Panc1 (cell line): ENCODE measurements around the gene AP3D1. TPM values are rescaled to one million over a fixed set of nuclear protein-coding genes. Genes with fewer than 3 reads are reported as not detected.

Experiments used
- ATAC-seq: fragments of 200-7000 bp; cut with Tn5 transposase; 2 replicates; pipeline ENCODE4 v1.9.1; 2020; ENCODE audit warnings: mild to moderate bottlenecking, moderate library complexity
- BruUV-seq: library from RNA; stranded (reverse); fragments of 400-500 nt; replicated peaks from 2 replicates; lab custom pipeline; 2021; lab: Mats Ljungman, UMichigan
- CTCF ChIA-PET: fragments of 300-600 bp; sonication (Branson Sonifier 250); formaldehyde crosslinking; loops from one replicate; lab custom pipeline; 2022; ENCODE audit warnings: antibody characterized with exemption; lab: Charles Lee
- POLR2A ChIA-PET: fragments of 300-600 bp; sonication (Branson Sonifier 250); formaldehyde crosslinking; loops from one replicate; lab custom pipeline; 2022; ENCODE audit warnings: antibody characterized with exemption; lab: Charles Lee
- DNase-seq: peaks from one replicate; pipeline ENCODE4 v3.0.0-alpha.2; 2010; ENCODE audit warnings: low read depth, low spot score
- H3K27ac ChIP-seq: 2 replicates; pipeline ENCODE4 v1.5.1; 2011; ENCODE audit warnings: mild to moderate bottlenecking, low read length, inconsistent platforms
- H3K27me3 ChIP-seq: fragments of 200-500 bp; sonication (Bioruptor generic); 2 replicates; pipeline ENCODE4 v1.6.0; 2014; ENCODE audit warnings: low read length, inconsistent platforms; ENCODE audit not compliant: control insufficient read depth, insufficient read depth
- H3K36me3 ChIP-seq: fragments of 200-500 bp; sonication (Bioruptor generic); 2 replicates; pipeline ENCODE4 v1.5.1; 2014; ENCODE audit warnings: inconsistent platforms, mild to moderate bottlenecking, low read length, moderate library complexity; ENCODE audit not compliant: control insufficient read depth, insufficient read depth
- H3K4me1 ChIP-seq: 2 replicates; pipeline ENCODE4 v1.5.1; 2011; ENCODE audit warnings: inconsistent platforms, mild to moderate bottlenecking, low read length, moderate library complexity; ENCODE audit not compliant: control insufficient read depth, insufficient read depth
- H3K4me3 ChIP-seq, 2 experiments: 2 replicates each; pipeline ENCODE4 v1.5.1; 2011 to 2012; ENCODE audit warnings: low read depth in 2 of 2, low read length in 2 of 2, mild to moderate bottlenecking in 2 of 2, inconsistent platforms in 1 of 2, moderate library complexity in 1 of 2
- H3K9me3 ChIP-seq: fragments of 200-500 bp; sonication (Bioruptor generic); 2 replicates; pipeline ENCODE4 v1.5.1; 2014; ENCODE audit warnings: low read depth, mild to moderate bottlenecking, inconsistent platforms, low read length, moderate library complexity; ENCODE audit not compliant: control insufficient read depth, insufficient read depth
- POLR2AphosphoS5 ChIP-seq: IDR thresholded peaks from 2 replicates; pipeline ENCODE4 v1.6.1; 2012; ENCODE audit warnings: mild to moderate bottlenecking, low read depth, low read length, moderate library complexity
- REST ChIP-seq, 2 experiments: IDR thresholded peaks; 2 replicates each; pipeline ENCODE4 v1.6.1; 2011 to 2012; ENCODE audit warnings: low read depth in 2 of 2, control low read depth in 1 of 2, low read length in 1 of 2, mild to moderate bottlenecking in 1 of 2, moderate library complexity in 1 of 2; ENCODE audit not compliant: insufficient read depth in 1 of 2
- SIN3A ChIP-seq: IDR thresholded peaks from 2 replicates; pipeline ENCODE4 v1.6.1; 2012; ENCODE audit warnings: low read depth, mild to moderate bottlenecking, low read length, moderate library complexity, borderline replicate concordance; ENCODE audit not compliant: insufficient read depth
- TCF7L2 ChIP-seq: IDR thresholded peaks from 2 replicates; pipeline ENCODE4 v1.6.1; 2011; ENCODE audit warnings: mild to moderate bottlenecking, low read depth, low read length, inconsistent platforms
- in situ Hi-C: cut with HindIII; loops from 2 replicates; pipeline ENCODE4 v1.10.0; 2016; ENCODE audit warnings: low sequenced_read_pairs, low pct_unique_long_range_greater_than_20kb
- intact Hi-C: fragments of 100-400 bp; cut with micrococcal nuclease; formaldehyde crosslinking; loops from one replicate; pipeline ENCODE4 v1.10.0; 2022; ENCODE audit not compliant: unreplicated experiment
- total RNA-seq: library from RNA; stranded (reverse); gene quantifications from one replicate; pipeline ENCODE4 v1.2.1, GENCODE V29; 2021; ENCODE audit not compliant: unreplicated experiment
- TF ChIP-seq, protein P1 (sequence below): fragments of 450-650 bp; IDR thresholded peaks from 2 replicates; pipeline ENCODE4 v1.5.1; 2017; ENCODE audit warnings: mild to moderate bottlenecking

Gene AP3D1
- total RNA-seq, 1 experiment from 2014 or later: 167 TPM

- POLR2A ChIA-PET: no interaction called here
- CTCF ChIA-PET: no interaction called here
- DNase-seq (no peak), ATAC-seq (no peak)
- no TSS peak for BruUV-seq
- H3K27ac ChIP-seq: no peak overlapping the region
- H3K4me3 ChIP-seq: no peak overlapping the region
- in situ Hi-C loops (no loop called here), intact Hi-C loops (no loop called here)
- TF ChIP-seq SIN3A: no peak
- TF ChIP-seq REST (IDR thresholded peaks at IDR 0.05; ENCODE audit: insufficient read depth in 1 of 2, low read depth in 2 of 2, low read length in 1 of 2): no peak
- no peak for TF ChIP-seq POLR2AphosphoS5
- TF ChIP-seq, protein P1, sequence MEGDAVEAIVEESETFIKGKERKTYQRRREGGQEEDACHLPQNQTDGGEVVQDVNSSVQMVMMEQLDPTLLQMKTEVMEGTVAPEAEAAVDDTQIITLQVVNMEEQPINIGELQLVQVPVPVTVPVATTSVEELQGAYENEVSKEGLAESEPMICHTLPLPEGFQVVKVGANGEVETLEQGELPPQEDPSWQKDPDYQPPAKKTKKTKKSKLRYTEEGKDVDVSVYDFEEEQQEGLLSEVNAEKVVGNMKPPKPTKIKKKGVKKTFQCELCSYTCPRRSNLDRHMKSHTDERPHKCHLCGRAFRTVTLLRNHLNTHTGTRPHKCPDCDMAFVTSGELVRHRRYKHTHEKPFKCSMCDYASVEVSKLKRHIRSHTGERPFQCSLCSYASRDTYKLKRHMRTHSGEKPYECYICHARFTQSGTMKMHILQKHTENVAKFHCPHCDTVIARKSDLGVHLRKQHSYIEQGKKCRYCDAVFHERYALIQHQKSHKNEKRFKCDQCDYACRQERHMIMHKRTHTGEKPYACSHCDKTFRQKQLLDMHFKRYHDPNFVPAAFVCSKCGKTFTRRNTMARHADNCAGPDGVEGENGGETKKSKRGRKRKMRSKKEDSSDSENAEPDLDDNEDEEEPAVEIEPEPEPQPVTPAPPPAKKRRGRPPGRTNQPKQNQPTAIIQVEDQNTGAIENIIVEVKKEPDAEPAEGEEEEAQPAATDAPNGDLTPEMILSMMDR: no peak
- TF ChIP-seq TCF7L2: no peak
- H3K4me1 ChIP-seq: no peaks in the 10 kb centered on the region
- H3K9me3 ChIP-seq: no peaks in the 10 kb centered on the region
- H3K27me3 ChIP-seq: no peaks in the 10 kb centered on the region
- H3K36me3 ChIP-seq: no peaks in the 10 kb centered on the region; the same call in none of the 2 replicates
These were observed 37.5 kb upstream of the AP3D1 start for GRCh38 chr19:2188708-2189385.

- intact Hi-C loops (no loop called here), in situ Hi-C loops (no loop called here)
- CTCF ChIA-PET: no interaction called here
- no TSS peak for BruUV-seq
- no peak for TF ChIP-seq REST (IDR thresholded peaks at IDR 0.05; ENCODE audit: insufficient read depth in 1 of 2, low read depth in 2 of 2, low read length in 1 of 2)
- TF ChIP-seq, protein P1: no peak
- no peak for TF ChIP-seq SIN3A
- TF ChIP-seq POLR2AphosphoS5: no peak
- no peak for TF ChIP-seq TCF7L2
- DNase-seq: no peak
- no peak overlapping the region for H3K27ac ChIP-seq
- no peaks in the 10 kb centered on the region for H3K27me3 ChIP-seq
- POLR2A ChIA-PET: no interaction called here
- no peaks in the 10 kb centered on the region for H3K4me1 ChIP-seq
- H3K9me3 ChIP-seq: no peaks in the 10 kb centered on the region
- no peaks in the 10 kb centered on the region; the same call in none of the 2 replicates for H3K36me3 ChIP-seq
- no peak for ATAC-seq
- no peak overlapping the region for H3K4me3 ChIP-seq
These were observed 35.8 kb upstream of the AP3D1 start for GRCh38 chr19:2187159-2187558.
